HepG2 (cell line): ENCODE measurements around the gene NRP1. TPM values are rescaled to one million over a fixed set of nuclear protein-coding genes. Genes with fewer than 3 reads are reported as not detected.

Source experiments
- CENPX ChIP-seq: sonication (generic); formaldehyde crosslinking; IDR thresholded peaks from 2 replicates; pipeline ENCODE4 v1.9.0; 2021; ENCODE audit warnings: mild to moderate bottlenecking, missing genetic modification reagents, moderate library complexity
- HDAC2 ChIP-seq: sonication (generic); formaldehyde crosslinking; IDR thresholded peaks from 2 replicates; pipeline ENCODE4 v1.4.0; 2020; ENCODE audit warnings: missing genetic modification reagents
- HMG20B ChIP-seq: conservative IDR thresholded peaks from 2 replicates; pipeline ENCODE4 v1.6.1; 2016; ENCODE audit warnings: missing genetic modification reagents, missing compliant biosample characterization
- KAT8 ChIP-seq: IDR thresholded peaks from 2 replicates; pipeline ENCODE4 v1.6.1; 2016; ENCODE audit warnings: missing genetic modification reagents, missing compliant biosample characterization
- MTA1 ChIP-seq: sonication (generic); formaldehyde crosslinking; IDR thresholded peaks from 2 replicates; pipeline ENCODE4 v1.4.0; 2020; ENCODE audit warnings: missing genetic modification reagents, mild to moderate bottlenecking, borderline replicate concordance
- NFIC ChIP-seq: IDR thresholded peaks from 2 replicates; pipeline ENCODE4 v1.6.1; 2012; ENCODE audit warnings: mild to moderate bottlenecking, low read length, inconsistent platforms
- NR2C2 ChIP-seq: sonication (generic); formaldehyde crosslinking; IDR thresholded peaks from 2 replicates; pipeline ENCODE4 v1.4.0; 2020; ENCODE audit warnings: missing genetic modification reagents, mild to moderate bottlenecking, moderate library complexity, borderline replicate concordance
- RFXANK ChIP-seq: IDR thresholded peaks from 2 replicates; pipeline ENCODE4 v1.6.1; 2016
- SAP130 ChIP-seq: IDR thresholded peaks from 2 replicates; pipeline ENCODE4 v1.6.1; 2016; ENCODE audit warnings: low read depth
- SP2 ChIP-seq: sonication (generic); formaldehyde crosslinking; IDR thresholded peaks from 2 replicates; pipeline ENCODE4 v1.5.1; 2020; ENCODE audit warnings: mild to moderate bottlenecking, missing genetic modification reagents
- ZBTB7B ChIP-seq: sonication (generic); formaldehyde crosslinking; IDR thresholded peaks from 2 replicates; pipeline ENCODE4 v1.4.0; 2020; ENCODE audit warnings: missing genetic modification reagents
- ZFYVE20 ChIP-seq: sonication (generic); formaldehyde crosslinking; IDR thresholded peaks from 2 replicates; pipeline ENCODE4 v1.8.0; 2023; ENCODE audit warnings: low read depth, mild to moderate bottlenecking, moderate library complexity, missing genetic modification reagents, borderline replicate concordance
- ZMYM3 ChIP-seq: sonication (generic); formaldehyde crosslinking; IDR thresholded peaks from 2 replicates; pipeline ENCODE4 v1.5.1; 2020; ENCODE audit warnings: mild to moderate bottlenecking, missing genetic modification reagents
- ZNF746 ChIP-seq: sonication (generic); formaldehyde crosslinking; IDR thresholded peaks from 2 replicates; pipeline ENCODE4 v1.8.0; 2022; ENCODE audit warnings: mild to moderate bottlenecking, missing genetic modification reagents
- ZNF83 ChIP-seq: sonication (generic); formaldehyde crosslinking; IDR thresholded peaks from 2 replicates; pipeline ENCODE4 v1.4.0; 2020; ENCODE audit warnings: missing genetic modification reagents, mild to moderate bottlenecking, borderline replicate concordance
- polyA plus RNA-seq, 8 experiments: library from polyadenylated mRNA; depleted of rRNA in 3 of 8; stranded (reverse) in 7 of 8; unstranded in 1 of 8; fragments of >200 nt; fragmentation: Illumina TruSeq in 4 of 8; extraction: Trizol in 4 of 8; gene quantifications; 2 replicates each; pipeline versions ENCODE4 v1.2.1 to v1.2.3, GENCODE V29; 2011 to 2016; ENCODE audit warnings: low read depth in 4 of 8, missing spikeins in 1 of 8, mixed read lengths in 1 of 8; ENCODE audit not compliant: insufficient read depth in 1 of 8
- total RNA-seq, 5 experiments: library from RNA; depleted of rRNA; stranded (reverse); fragments of >200 nt; fragmentation: Illumina TruSeq; extraction: Trizol; gene quantifications; 2 replicates each; pipeline ENCODE4 v1.2.3, GENCODE V29; 2016; ENCODE audit warnings: low read depth in 1 of 5
- TF ChIP-seq, protein P1 (sequence below): sonication (generic); formaldehyde crosslinking; IDR thresholded peaks from 2 replicates; pipeline ENCODE4 v1.4.0; 2020; ENCODE audit warnings: mild to moderate bottlenecking, missing genetic modification reagents, borderline replicate concordance
- TF ChIP-seq, protein P2 (sequence below): sonication (generic); formaldehyde crosslinking; IDR thresholded peaks from 2 replicates; pipeline ENCODE4 v1.4.0; 2020; ENCODE audit warnings: missing genetic modification reagents, borderline replicate concordance
- TF ChIP-seq, protein P3 (sequence below): sonication (generic); formaldehyde crosslinking; IDR thresholded peaks from 2 replicates; pipeline ENCODE4 v1.4.0; 2020; ENCODE audit warnings: mild to moderate bottlenecking, missing genetic modification reagents
- TF ChIP-seq, protein P4 (sequence below): sonication (generic); formaldehyde crosslinking; conservative IDR thresholded peaks from 2 replicates; pipeline ENCODE4 v1.8.0; 2022; ENCODE audit warnings: mild to moderate bottlenecking, moderate library complexity, missing genetic modification reagents

NRP1 gene
- total and polyA plus RNA-seq, 2 of the 13 experiments (the other 11 are each of a cell fraction or from before 2014, with no cell fraction given): 5.3 to 5.8 TPM

DNA sequence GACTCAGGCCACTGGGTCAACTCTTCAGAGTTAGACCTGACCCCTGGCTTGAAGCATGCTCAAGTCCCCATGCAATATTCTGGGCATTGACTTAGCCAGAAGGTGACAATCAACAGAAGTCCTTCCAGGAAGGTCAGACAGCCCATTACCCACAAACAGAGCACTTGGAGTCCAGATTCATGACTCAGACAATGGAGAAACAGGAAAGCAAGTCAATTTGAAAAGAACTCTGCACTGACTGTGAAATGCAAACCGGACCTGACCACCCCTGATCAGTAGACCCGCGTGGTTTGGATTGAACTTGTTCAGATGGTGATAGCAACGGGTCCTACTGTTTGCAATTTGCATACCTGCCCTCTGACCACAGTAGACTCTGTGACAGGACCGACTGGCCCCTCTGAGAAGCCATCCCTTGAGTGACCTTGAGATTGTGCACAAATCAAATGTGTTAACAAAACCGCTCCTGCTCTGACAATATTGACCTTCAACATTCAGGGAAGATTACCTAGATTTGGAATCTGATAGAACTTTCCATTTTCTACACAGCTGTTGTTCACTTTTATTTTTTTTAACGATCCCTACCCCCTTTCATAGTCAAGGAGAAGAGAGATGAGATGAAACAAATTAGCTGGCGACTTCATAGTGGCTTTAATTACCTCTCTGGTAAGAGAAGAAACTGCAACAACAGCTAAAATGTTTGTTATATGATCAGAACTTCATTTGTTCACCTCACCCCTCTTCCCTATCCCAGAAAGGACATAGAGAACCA, 138.7 kb downstream of the NRP1 start (continued):
- peak; percentile 82 for TF ChIP-seq MTA1
- peak; percentile 31; the same call in 1 of the 2 replicates for TF ChIP-seq KAT8 (CRISPR knock-in tag)
- TF ChIP-seq SAP130 (CRISPR knock-in tag): 0 out of 2 replicates have a peak, but pooled peaks have one; percentile 79
- peak; percentile 56; the same call in 1 of the 2 replicates for TF ChIP-seq ZBTB7B (CRISPR knock-in tag)
- TF ChIP-seq, protein P1, sequence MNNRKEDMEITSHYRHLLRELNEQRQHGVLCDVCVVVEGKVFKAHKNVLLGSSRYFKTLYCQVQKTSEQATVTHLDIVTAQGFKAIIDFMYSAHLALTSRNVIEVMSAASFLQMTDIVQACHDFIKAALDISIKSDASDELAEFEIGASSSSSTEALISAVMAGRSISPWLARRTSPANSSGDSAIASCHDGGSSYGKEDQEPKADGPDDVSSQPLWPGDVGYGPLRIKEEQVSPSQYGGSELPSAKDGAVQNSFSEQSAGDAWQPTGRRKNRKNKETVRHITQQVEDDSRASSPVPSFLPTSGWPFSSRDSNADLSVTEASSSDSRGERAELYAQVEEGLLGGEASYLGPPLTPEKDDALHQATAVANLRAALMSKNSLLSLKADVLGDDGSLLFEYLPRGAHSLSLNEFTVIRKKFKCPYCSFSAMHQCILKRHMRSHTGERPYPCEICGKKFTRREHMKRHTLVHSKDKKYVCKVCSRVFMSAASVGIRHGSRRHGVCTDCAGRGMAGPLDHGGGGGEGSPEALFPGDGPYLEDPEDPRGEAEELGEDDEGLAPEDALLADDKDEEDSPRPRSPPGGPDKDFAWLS (CRISPR knock-in tag): no peak
- TF ChIP-seq ZNF746 (CRISPR knock-in tag): peak; percentile 77; the same call in 1 of the 2 replicates
- TF ChIP-seq ZMYM3 (CRISPR knock-in tag): peak; percentile 10; the same call in 1 of the 2 replicates
- TF ChIP-seq, protein P2, sequence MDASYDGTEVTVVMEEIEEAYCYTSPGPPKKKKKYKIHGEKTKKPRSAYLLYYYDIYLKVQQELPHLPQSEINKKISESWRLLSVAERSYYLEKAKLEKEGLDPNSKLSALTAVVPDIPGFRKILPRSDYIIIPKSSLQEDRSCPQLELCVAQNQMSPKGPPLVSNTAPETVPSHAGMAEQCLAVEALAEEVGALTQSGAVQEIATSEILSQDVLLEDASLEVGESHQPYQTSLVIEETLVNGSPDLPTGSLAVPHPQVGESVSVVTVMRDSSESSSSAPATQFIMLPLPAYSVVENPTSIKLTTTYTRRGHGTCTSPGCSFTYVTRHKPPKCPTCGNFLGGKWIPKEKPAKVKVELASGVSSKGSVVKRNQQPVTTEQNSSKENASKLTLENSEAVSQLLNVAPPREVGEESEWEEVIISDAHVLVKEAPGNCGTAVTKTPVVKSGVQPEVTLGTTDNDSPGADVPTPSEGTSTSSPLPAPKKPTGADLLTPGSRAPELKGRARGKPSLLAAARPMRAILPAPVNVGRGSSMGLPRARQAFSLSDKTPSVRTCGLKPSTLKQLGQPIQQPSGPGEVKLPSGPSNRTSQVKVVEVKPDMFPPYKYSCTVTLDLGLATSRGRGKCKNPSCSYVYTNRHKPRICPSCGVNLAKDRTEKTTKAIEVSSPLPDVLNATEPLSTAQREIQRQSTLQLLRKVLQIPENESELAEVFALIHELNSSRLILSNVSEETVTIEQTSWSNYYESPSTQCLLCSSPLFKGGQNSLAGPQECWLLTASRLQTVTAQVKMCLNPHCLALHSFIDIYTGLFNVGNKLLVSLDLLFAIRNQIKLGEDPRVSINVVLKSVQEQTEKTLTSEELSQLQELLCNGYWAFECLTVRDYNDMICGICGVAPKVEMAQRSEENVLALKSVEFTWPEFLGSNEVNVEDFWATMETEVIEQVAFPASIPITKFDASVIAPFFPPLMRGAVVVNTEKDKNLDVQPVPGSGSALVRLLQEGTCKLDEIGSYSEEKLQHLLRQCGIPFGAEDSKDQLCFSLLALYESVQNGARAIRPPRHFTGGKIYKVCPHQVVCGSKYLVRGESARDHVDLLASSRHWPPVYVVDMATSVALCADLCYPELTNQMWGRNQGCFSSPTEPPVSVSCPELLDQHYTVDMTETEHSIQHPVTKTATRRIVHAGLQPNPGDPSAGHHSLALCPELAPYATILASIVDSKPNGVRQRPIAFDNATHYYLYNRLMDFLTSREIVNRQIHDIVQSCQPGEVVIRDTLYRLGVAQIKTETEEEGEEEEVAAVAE (CRISPR knock-in tag): no peak
- peak; percentile 91; the same call in 1 of the 2 replicates for TF ChIP-seq NFIC
- peak; percentile 72 for TF ChIP-seq NR2C2 (CRISPR knock-in tag)
- no peak for TF ChIP-seq RFXANK (CRISPR knock-in tag)
- TF ChIP-seq, protein P3, sequence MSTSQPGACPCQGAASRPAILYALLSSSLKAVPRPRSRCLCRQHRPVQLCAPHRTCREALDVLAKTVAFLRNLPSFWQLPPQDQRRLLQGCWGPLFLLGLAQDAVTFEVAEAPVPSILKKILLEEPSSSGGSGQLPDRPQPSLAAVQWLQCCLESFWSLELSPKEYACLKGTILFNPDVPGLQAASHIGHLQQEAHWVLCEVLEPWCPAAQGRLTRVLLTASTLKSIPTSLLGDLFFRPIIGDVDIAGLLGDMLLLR (CRISPR knock-in tag): no peak
- no peak for TF ChIP-seq ZNF83 (CRISPR knock-in tag)
- no peak for TF ChIP-seq CENPX (CRISPR knock-in tag)
- TF ChIP-seq ZFYVE20: no peak
- peak; percentile 76 for TF ChIP-seq HMG20B
- no peak for TF ChIP-seq SP2 (CRISPR knock-in tag)
- TF ChIP-seq HDAC2 (CRISPR knock-in tag): peak; percentile 96
- TF ChIP-seq, protein P4, sequence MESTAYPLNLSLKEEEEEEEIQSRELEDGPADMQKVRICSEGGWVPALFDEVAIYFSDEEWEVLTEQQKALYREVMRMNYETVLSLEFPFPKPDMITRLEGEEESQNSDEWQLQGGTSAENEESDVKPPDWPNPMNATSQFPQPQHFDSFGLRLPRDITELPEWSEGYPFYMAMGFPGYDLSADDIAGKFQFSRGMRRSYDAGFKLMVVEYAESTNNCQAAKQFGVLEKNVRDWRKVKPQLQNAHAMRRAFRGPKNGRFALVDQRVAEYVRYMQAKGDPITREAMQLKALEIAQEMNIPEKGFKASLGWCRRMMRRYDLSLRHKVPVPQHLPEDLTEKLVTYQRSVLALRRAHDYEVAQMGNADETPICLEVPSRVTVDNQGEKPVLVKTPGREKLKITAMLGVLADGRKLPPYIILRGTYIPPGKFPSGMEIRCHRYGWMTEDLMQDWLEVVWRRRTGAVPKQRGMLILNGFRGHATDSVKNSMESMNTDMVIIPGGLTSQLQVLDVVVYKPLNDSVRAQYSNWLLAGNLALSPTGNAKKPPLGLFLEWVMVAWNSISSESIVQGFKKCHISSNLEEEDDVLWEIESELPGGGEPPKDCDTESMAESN (CRISPR knock-in tag): peak; percentile 79; the same call in 1 of the 2 replicates
